ENCODE results near the gene BTBD2.

BTBD2 gene

GRCh38 chr19:2015608-2015950 lies at the start of gene BTBD2:
Gene BTBD2, minus strand, starts transcription at chr19:2015714. Its CDS starts 11 bp downstream, at chr19:2015703.
- peak; percentile 73 for DNase-seq

- no peak for DNase-seq
Observed at GRCh38 chr19:2064788-2065524, 49.4 kb upstream of the BTBD2 start.

GRCh38 chr19:2064395-2064787 lies 48.9 kb upstream of the BTBD2 start:
- DNase-seq = peak; percentile 49

- no peak for DNase-seq
Observed at GRCh38 chr19:2063824-2064223, 48.3 kb upstream of the BTBD2 start.

GRCh38 chr19:2062770-2063169 lies 47.3 kb upstream of the BTBD2 start:
- no peak for DNase-seq

- DNase-seq = peak; percentile 55
Observed at GRCh38 chr19:2062389-2062729, 46.8 kb upstream of the BTBD2 start.

GRCh38 chr19:2061495-2062388 lies 46.2 kb upstream of the BTBD2 start:
- DNase-seq = peak; percentile 100

GRCh38 chr19:2060884-2061494 lies 45.5 kb upstream of the BTBD2 start:
- DNase-seq = peak; percentile 79

- DNase-seq = peak; percentile 56
Observed at GRCh38 chr19:2059422-2060201, 44.1 kb upstream of the BTBD2 start.

- DNase-seq = no peak
Observed at GRCh38 chr19:2058570-2059421, 43.3 kb upstream of the BTBD2 start.

- peak; percentile 52 for DNase-seq
Observed at GRCh38 chr19:2057484-2058469, 42.3 kb upstream of the BTBD2 start.

GRCh38 chr19:2056837-2057192 lies 41.3 kb upstream of the BTBD2 start:
- DNase-seq = no peak

- no peak for DNase-seq
Observed at GRCh38 chr19:2055931-2056836, 40.7 kb upstream of the BTBD2 start.

- no peak for DNase-seq
Observed at GRCh38 chr19:2054763-2055162, 39.2 kb upstream of the BTBD2 start.

- no peak for DNase-seq
Observed at GRCh38 chr19:2053601-2054389, 38.3 kb upstream of the BTBD2 start.

- DNase-seq = peak; percentile 72
Observed at GRCh38 chr19:2051773-2052704, 36.5 kb upstream of the BTBD2 start.

GRCh38 chr19:2050991-2051772 lies 35.7 kb upstream of the BTBD2 start, which contains the start of gene MKNK2:
Gene MKNK2, minus strand, starts transcription at chr19:2051244. Its CDS starts 393 bp downstream, at chr19:2050851.
- DNase-seq = peak; percentile 100
